NCI-H2227 (cell line): ENCODE measurements around the gene CLEC18A.
"Not testable (repeated sequence)": the region's sequence is repeated elsewhere in the genome, so short reads cannot be mapped to it uniquely, and the experiment has no call there.

Source experiments
- DNase-seq: peaks from one replicate; lab custom pipeline; 2025; ENCODE audit not compliant: unreplicated experiment; lab: John Stamatoyannopoulos, UW

CLEC18A gene

DNA sequence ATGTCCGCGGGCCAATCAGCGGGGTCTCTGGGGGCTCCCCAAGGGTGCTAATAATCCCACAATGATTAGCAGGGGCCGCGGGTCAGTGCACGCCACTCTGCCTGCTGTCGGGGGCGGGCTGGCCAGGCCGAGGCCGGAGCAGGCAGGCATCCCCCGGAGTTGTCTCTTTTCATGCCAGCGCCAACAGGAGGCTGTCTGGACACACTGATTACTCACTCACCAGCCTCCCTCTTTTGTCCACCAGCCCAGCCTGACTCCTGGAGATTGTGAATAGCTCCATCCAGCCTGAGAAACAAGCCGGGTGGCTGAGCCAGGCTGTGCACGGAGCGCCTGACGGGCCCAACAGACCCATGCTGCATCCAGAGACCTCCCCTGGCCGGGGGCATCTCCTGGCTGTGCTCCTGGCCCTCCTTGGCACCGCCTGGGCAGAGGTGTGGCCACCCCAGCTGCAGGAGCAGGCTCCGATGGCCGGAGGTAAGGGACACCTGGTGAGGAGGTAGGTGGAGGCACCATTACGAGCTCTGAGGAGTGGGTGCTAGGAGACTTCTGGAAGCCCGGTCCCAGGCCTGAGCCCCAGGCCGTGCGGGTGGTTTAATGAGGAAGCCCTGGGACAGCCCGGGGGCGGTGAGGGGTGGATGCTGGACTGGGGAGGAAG is at the start of gene CLEC18A:
Gene CLEC18A (plus strand): TSS at position 318 of the 655 bp plus-strand sequence. CDS start 33 bp downstream, at position 351.
- not testable (repeated sequence) for DNase-seq

DNA sequence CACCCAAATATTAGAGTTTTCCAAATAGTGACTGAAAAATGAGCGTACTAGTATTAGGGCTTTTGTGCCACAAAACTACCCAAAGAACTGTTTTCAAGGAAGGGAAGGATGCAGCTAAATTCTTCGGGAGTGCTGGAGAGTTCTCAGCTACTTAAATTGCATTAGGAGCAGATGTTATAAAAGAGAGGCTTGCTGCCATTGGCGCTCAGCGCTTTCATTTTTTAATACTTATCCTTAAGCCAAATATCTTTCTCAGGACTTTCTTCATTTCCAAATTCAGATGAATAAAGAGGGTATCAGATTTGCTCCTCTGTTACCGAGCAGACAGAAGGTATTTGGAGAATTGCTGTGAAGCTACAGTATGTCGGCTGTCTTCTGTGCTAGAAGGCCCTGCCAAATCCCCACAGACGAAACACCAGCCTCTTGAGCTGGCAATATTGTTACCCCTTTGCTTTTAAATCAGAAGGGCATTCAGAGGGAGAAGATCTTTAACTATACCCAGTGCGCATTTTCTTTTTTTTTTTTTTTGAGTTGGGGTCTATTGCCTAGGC is 47.2 kb upstream of the CLEC18A start:
- DNase-seq, result no peak

DNA sequence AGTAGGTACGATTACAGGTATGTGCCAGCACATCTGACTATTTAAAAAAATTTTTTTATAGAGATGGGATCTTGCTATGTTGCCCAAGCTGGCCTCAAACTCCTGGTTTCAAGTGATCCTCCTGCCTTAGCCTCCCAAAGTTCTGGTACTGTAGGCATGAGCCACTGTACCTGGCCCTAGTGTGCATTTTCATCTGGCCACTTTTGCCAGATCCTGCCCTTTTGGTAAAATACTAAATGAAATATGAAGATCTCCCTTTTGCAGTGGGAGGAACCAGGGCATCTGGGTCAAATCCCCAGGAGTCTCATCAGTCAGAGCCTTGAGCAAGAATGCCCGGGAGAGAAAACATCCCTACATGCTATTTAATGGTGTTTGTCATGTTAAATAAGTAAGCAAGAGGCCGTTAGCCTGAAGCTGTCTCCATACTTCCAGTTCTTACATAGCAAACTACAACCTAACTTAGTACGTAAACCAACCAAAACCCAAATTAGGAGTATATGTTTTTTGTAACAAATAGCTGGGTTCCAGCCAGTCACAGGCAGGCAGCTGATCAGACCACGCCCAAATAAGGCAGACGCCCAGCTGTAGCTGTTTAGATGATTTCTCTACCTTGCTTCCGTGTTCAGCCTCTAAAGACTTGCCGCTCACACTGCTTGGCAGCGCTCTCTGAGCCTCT is 46.5 kb upstream of the CLEC18A start:
- no peak for DNase-seq

DNA sequence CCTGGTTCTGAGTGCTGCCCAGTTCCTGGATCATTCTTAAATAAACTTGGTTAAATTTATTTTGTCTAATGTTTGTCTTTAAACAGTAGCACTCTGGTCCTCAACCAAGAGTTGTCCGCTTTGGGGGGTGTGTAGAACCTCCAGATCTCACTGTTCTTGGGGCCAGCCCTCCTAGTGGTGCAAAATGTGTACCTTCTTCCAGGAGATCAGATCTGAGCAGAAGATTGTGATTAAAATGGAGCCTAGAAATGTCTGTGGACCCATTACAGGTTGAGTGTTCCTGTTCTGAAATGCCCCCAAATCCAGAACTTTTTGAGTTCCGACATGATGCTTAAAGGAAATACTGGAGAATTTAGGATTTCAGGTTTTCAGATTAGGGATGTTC is 46.0 kb upstream of the CLEC18A start:
- DNase-seq, result no peak

DNA sequence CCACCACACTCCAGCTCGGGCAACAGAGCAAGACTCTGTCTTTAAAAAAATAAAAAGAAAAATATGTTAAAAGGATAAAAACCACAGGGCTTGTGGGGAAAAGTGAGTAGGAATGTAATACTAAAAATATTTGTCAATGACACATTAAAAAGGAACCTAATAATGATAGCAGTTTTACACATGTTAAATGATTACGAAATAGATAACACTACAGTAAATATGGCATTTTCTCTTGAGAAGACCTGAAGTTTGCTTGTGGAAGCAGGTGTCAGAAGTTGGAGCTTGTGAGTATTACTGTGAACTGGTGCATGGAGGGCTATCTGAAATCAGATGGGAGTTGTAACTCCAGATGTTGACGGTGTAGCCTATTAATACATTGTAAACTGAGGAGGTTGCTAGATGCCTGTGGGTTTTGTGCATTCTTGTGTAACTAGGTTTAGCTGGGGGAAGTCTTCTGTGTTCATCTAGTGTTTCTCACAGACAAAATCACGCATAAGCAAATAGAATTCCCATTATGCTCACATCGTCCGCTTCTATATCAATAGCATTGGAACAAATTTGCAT is 44.2 kb upstream of the CLEC18A start:
- no peak for DNase-seq

DNA sequence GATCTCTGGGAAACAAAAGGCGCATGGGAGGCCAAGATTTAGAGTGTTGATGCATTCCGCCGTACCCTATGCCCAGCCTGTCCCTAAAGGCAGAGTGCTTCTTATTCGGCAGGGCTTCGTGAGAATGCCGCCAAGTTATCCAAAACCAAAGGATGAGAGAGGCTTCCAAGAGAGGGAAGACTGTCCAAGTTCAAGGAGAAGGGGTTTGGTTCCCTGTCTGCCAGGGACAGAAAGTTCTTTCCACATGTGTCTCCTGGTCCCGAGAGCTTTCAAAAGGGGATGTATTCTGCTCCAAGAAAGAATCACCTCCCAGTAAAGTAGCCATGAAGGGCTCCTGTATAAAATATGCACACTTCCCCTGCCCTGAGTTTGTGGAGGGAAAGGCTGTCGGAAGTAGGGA is 42.1 kb upstream of the CLEC18A start:
- DNase-seq, result no peak

DNA sequence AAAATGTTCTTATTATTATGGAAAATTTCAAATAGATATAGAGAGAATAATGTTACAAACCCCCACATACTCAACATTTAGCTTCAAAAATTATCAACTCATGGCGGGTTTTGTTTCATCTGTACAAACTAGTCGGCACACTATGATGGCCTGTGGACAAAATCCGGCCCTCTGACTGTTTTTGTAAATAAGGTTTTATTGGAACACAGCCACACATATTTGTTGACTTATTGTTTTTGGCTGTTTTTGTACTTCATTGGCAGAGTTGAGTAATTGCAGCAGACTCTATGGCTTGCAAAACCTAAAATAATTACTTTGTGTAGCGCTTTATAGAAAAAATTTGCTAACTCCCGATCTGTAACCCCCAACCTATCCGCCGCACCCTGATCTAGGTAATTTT is 41.4 kb upstream of the CLEC18A start:
- no peak for DNase-seq

DNA sequence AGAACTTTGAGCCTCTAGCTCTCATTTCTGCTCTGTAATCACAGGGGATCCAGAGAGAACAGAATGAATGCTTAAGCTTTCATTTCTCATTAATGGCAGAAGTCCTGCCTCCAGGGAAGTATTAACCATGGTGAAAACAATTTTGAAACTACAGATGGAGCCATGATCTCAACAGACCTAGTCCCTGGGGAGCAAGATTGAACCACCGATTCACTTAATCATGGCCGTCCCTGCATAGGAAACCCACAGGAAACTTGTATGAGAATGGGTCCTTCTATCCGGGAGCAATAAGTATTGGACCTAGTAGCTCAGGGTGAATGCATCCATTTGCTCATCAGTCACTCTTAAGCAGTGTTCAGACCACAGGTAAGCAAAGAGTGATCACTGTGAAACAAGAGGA is 40.2 kb upstream of the CLEC18A start:
- DNase-seq, result no peak

DNA sequence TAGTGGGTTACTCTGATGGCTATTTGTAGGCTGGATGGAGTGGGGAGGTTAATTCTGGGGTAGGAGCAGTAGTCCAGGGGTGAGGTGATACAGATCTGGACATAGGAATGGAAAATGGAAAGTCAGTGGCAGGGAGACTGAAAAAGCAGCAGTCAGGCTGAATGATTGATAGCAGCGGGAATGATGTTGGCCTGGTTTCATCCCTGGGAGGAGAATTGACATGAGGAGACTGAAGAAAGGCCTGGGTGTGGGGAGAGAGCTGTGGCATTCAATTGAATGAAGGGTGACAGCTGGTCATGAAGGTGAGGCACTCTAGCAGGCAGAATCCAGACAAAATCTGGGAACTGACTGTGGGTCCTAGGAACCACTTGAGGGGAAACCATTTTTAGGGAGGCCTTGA is 34.7 kb upstream of the CLEC18A start:
- DNase-seq, result no peak

DNA sequence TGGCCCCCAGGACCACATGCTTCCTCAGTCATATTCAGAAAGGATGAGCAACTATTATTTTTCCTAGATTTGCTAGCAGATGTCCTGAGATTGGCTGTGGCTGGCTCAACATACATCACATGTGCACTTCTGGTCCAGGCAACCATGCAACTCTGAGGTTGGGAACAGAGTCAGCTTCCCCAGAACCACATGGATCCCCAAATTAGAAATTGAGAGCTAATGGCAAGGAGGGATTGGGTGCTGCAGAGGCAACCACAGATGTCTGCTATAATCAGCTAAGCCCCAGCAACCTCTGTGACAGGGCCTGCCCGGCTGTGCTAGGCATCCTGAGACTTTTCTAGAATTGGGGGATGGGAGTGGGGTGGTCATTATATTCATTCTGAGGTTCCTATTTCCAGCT is 33.8 kb upstream of the CLEC18A start:
- no peak for DNase-seq

DNA sequence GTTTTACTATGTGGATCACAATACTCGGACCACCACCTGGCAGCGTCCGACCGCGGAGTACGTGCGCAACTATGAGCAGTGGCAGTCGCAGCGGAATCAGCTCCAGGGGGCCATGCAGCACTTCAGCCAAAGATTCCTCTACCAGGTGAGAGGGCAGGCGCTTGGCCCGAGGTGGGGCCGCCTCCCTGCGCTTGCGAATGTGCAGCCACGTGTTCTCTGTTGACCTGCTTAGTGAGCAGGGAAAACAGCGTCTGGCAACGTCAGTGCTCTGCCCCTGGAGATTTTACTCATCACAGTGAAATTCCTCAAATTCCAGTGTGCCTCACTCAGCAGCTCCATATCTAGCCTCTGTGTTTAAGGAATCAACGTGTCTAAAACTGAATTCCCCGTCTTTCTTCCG is 33.4 kb upstream of the CLEC18A start:
- DNase-seq, result no peak

DNA sequence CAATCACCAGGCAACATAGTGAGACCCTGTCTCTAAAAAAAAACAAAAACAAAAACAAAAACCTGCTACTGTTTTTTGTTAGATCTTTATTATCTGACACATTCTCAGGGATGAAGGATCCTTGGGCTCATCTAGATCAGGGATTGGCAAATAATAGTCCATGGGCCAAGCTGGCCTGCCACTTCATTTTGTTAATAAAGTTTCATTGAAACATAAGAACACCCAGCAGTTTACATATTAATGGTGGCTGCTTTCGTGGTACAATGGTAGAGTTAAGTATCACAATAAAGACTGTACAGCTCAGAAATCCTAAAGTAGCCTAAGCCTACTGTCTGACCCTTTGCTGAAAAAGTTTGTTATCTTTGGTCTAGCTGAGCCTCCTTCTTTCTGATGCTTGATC is 32.9 kb upstream of the CLEC18A start:
- DNase-seq, result no peak

DNA sequence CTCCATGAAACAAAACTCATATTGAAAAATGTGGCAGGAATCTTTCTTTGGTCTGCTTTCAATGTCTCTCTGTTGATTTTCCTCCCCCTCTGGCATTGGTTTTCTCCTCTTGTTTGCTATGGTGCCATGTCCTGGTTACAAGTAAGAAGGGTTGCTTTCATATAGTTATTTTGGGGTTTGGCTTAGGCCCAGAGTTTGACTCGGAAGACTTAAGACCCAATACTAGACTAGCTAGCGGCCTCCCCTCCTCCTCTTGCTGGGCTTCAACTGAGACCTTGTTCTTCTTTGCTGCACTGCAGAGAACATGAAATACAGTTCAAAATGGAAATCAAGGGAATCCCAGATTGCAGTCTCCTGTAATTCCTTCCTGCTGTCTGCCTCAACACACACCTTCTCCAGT is 30.0 kb upstream of the CLEC18A start:
- DNase-seq, result no peak

DNA sequence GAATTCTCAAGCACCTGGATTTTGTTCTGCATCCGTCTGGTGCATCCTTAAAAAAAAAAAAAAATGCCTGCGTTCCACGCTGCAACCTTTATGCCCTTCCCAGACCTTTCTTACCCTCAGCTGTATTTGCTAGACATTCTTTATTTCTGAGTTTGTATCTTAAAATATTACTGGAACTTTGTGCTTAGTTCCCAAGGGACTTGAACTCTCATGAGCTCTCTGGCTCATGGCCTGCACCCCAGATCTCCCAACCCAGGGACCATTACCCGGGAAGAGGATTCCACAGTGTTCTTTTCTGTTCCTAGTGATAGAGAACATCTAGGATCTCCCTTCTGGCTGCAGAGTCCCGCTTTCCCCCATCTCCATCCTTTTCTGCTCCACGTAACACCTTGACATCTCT is 28.9 kb upstream of the CLEC18A start:
- no peak for DNase-seq

DNA sequence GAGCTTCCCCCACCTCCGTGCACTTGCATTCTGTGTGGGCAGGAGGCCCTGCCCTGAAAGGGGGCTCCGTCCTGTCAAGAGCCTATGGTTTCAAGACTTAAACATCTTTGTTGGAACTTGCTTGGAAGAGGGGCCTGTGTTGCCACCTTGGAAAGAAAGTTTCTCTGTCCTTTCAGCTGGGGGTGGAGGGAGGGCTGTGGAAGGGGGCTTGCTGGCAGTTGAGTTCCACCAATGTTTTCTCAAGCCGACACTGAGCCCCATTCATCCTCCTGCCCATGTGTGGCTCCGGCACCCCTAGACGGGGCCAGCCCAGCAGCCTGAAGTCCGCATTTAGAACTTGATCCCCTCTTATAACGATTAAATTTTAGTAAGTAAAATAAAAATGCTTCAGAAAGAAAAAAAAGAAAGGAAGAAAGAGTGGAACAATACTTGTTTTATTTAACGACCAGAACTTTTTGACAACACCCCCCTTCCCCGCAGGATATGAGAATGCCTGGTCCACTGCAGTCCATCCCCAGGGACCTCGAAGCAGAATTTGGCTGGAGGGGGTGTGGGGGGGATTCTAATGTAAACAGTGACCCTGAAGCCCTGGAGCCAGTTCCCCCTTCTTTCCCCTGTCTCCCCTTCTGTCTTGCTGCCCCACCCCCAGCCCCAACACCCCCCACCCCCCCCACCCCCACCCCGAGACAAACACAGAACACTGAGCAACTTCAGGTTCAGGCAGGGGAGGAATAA is 26.9 kb upstream of the CLEC18A start:
- DNase-seq, result no peak

DNA sequence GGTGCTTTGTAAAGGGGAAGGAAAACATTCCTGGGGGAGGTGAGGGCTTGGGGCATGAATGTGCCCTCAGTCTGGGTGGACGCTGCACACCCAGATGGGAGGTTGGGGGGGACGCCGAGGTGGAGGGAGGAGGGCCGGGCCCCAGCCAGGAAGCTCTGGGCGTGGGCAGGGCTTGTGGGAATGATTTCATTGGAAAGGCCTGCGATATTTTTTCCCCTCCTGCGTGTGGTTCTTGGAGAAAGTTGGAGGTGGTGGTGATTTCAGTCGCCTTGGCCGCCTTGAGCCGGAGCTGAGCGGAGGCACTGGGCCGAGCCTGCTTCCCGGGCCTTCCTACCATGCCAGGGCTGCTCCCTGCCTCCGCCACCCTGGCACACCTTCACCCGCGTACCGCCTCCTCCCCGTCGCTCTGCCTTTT is 26.4 kb upstream of the CLEC18A start:
- DNase-seq, result no peak

DNA sequence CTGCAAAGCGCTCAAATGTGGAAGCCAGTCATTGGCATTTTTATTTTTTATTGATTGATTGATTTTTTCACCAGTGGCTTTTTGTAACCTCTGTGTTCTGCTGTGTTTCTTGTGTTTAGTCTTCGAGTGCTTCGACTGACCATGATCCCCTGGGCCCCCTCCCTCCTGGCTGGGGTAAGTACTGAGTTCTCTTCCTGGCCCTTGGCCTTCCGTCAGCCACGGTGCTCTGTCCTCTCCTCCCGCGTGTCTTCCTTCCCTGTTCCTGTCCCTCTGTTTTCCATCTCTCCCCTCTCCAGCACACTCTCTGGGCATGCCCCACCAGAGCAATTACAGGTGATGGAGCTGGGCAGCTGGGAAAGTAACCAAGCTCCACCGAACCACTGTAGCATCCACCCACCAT is 25.8 kb upstream of the CLEC18A start:
- DNase-seq, result no peak

DNA sequence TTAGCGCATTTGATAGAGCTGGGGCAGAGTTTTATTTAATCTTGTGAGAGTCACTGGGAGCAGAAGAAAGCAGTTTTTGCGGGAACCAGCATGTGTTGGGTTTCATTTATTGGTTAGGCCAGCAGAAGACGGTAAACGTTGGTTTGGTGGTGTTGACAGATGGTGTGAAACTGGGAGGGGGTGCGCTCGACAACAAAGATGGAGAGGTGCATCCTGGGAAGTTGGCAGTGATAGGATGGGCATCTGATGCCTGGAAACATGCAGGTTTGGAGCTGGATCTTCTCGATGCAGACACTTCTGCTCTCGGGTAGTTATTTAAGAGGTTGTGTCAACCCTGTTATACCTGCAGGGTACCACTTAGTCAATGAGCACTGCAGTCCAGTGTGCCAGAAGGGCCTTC is 24.9 kb upstream of the CLEC18A start:
- no peak for DNase-seq

DNA sequence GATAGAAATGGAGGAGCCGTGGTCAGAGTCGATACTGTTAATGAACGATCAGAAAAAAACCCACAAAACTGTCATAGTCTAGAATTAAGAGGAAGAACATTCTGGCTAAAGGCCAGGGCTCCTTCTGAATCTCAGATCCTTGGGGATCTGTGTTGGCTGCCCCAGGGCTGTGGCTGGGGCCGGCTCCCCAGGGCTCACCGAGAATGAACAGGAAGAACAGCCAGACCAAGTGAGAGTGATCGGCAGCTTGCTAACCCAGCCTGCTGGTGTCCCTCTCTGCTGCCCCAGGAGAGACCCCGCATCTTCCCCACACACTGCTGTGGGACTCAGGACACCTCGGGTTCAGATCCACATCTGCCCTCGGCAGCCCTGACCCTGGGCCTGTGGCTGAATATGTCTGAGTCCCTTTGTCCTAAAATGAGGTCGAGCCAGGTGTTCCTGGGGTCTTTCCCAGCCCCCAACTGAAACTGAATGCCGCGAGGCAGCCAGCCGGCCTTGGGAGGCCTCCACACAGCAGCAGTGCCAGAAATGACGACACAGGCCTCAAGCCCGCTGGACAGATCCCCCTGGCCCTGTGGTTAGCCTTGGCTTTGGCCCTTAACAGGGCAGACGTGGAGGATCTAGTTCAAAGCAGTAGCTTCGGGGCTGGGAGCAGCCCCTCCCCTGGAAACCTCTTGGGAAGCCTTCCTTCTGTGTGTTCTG is 23.9 kb upstream of the CLEC18A start:
- no peak for DNase-seq

DNA sequence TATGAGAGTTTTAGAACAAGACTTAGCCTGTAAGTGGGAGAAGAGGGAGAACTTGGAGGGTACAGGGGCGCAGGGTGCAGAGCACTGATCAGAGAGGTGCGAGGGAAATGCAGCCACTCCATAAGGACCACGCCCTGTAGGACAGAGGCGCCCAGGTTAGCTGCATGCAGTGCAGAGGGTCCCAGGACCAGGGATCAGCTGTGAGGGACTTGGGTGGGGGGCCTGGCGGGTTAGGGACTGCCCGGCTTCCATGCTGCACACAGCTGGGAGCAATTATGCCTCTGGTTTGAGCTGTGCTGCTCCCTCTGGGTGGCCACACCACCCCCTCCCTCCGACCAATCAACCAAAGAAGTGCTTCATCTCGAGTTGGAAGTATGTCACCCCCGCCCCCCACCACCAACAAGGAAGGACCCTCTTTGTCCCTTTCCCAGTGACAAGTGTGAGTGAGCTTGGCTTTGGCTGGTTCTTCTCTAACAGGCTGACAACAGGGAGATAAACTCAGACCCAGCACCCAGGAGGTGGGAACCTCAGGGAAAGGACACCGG is 22.2 kb upstream of the CLEC18A start:
- DNase-seq, result no peak

DNA sequence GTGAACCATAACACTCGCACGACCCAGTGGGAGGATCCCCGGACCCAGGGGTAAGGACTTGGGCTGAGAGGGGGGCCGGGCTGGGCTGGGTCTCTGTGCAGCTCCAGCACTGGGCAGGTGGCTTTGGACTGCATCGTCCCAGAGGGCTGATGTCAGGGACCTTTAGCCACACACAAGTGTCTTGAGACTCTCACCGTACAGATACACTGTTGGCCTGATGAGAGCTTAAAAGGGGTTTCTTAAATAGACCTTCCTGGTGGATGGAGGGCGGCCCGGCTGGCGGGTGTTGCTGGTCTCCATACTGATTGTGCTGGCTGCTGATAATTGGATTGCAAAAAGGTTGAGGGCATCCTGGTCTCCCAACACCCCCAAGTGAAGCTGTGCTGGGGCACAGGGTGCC is 21.7 kb upstream of the CLEC18A start:
- no peak for DNase-seq
